ES-I3 (cell line): ENCODE data around the gene CDC45.

ENCODE experiments used
- H3K36me3 ChIP-seq: 2 replicates; pipeline ENCODE4 v1.6.1; 2013; ENCODE audit warnings: mild to moderate bottlenecking, low read length, control low read depth, moderate library complexity; ENCODE audit not compliant: insufficient read depth
- H3K4me1 ChIP-seq: 2 replicates; pipeline ENCODE4 v1.6.1; 2013; ENCODE audit warnings: mild to moderate bottlenecking, control low read depth, low read length; ENCODE audit not compliant: insufficient read depth
- H3K9ac ChIP-seq: 2 replicates; pipeline ENCODE4 v1.6.1; 2013; ENCODE audit warnings: low read depth, mild to moderate bottlenecking, low read length, moderate library complexity
- H3K9me3 ChIP-seq: 2 replicates; pipeline ENCODE4 v1.6.1; 2013; ENCODE audit warnings: mild to moderate bottlenecking, low read length, moderate library complexity; ENCODE audit not compliant: control insufficient read depth, insufficient read depth

CDC45 gene

DNA sequence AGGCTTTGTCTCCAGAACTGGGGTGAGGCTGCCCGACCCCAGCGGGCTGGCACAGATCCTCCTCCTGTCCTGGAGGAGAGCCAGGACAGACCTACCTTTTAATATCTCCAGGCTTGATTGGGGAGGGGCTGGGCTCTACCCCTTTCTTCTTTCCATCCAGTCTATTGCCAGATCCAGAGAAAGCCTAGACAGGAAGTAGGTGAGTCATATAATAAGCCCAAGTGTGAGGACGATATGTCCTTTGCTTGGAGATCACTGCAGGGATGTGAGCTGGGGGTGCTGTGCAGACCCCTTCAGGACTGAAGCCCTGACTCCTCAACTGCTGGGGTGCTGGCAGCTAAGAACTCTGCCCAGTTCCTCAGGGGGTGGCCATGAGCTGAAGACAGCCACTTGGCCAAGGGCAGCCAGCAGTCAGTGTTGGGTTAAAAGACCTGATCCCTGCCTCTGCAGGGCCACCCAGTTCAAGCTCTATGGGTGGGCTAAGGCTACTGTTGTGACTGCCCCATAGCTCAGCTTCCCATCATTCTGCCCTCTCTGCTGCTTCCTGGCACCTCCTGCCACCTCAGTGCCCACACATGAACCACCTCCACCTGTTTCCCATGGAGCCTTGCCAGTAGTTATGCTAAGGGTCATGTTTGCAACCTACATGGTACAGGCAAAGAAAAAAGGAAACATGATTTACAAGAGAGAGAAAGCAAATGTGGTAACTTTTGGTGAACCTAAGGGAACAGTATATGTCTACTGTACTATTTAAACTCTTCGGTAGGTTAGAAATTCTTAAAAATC is 23.9 kb upstream of the CDC45 start:
- Histone ChIP-seq H3K9ac (no peak overlapping the region), H3K9me3 (no peaks in the 10 kb centered on the region), H3K4me1 (no peaks in the 10 kb centered on the region), H3K36me3 (peaks cover 35% of the 10 kb centered on the region)

DNA sequence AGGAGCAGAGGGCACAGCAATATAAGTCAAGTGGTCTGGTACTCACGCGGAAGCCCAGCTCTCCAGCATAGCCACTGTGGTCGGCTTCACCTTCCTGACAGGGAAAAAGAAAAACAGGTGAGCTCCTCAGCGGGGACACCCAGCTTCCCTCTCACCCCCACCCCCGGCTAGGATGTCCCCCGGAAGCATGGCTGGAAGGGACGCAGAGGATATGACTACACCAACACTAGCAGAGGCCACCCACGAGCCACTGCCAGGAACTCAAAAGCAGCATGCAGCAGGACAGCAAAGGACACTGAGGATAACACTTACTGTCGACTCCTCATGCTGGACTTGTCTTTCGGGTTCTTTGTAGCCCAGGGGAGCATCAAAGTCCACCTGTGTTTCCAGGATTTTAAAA is 23.2 kb upstream of the CDC45 start:
- no peak overlapping the region for H3K9ac ChIP-seq
- peaks cover 32% of the 10 kb centered on the region for H3K36me3 ChIP-seq
- no peaks in the 10 kb centered on the region for H3K9me3 ChIP-seq
- no peaks in the 10 kb centered on the region for H3K4me1 ChIP-seq

DNA sequence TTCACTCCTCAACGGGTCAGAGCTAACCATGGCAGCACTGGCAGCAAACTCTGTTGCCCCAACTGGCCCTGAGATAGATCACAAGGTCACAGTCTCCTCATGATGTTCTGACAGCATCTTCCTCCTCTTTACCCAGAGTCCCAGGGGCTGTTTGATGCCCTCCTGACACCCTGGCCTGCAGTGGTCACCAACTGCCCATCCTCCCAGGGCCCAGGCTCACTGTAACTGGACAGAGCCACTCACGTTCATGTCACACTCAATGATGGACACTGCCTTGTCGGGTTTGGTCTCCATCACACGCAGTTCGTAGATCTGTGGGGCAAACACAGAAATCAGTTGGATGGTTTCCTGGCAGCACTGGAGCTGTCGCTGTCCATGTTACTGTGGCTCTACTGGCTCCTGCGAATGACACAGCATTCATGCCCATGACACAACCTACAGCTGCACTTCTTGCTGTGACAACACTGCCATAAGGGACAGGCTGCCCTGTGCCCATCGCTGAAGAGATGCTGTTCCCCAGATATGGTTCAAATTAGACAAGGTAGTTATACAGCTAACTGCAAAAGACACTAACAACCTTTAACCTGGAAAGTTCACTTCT is 21.8 kb upstream of the CDC45 start:
- no peaks in the 10 kb centered on the region for H3K4me1 ChIP-seq
- peaks cover 19% of the 10 kb centered on the region for H3K36me3 ChIP-seq
- no peak overlapping the region for H3K9ac ChIP-seq
- no peaks in the 10 kb centered on the region for H3K9me3 ChIP-seq

DNA sequence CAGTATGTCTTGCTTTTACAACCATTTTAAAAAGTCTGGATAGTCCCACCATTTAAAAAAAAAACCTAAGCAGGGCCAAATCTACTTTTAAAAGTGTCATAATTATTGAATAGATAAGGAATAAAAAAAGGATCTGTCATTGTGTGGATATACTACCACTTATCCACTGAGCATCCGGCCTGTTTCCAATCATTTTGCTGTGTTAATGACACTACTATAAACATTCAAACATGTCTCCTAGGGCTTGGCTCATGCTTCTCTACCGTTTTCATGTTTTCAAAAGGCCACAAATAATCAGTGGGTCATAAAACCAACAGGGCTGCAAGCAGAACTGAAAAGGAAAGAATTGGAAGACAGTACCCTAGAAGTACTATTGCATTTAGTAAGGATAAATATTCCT is 19.7 kb upstream of the CDC45 start:
- Histone ChIP-seq H3K4me1 (no peaks in the 10 kb centered on the region), H3K9ac (no peak overlapping the region), H3K9me3 (no peaks in the 10 kb centered on the region), H3K36me3 (peaks cover 11% of the 10 kb centered on the region)

DNA sequence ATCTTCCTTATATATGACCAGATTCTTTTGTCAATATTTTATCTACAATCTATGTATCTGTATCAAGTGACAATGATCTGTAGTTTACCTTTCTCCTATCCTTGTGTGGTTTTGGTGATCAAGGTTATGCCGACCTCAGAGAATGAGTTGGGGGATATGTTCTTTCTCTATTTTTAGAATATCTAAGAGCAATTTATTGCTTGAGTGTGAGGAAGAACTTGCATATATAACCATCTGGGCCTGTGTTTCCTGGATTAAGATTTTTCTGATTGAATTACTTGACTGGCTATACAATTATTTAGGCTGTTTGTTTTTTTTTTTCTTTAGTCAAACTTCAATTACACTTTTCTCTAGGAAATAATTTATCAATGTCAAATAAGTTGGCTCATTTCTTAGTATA is 18.2 kb upstream of the CDC45 start:
- Histone ChIP-seq H3K4me1 (no peaks in the 10 kb centered on the region), H3K36me3 (peaks cover 17% of the 10 kb centered on the region), H3K9ac (no peak overlapping the region), H3K9me3 (no peaks in the 10 kb centered on the region)

DNA sequence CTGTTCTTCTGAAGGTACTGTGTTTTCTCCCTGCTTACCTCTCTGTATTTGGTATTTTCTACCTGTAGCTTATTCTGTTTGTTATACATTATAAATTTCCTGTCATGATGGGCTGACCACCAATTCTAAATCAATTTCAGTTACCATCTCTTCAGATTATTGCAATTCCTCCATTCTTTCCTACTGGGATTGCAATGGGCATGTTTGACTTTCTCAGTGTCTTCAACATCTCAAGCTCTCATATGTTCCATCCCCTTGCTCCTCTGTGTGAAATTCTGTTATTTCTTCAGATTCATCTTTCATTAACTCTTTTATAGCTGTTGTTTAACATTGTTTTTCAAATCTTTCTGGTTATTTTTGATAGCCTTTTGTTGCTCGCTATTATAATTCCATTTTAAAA is 16.7 kb upstream of the CDC45 start:
- peaks cover 18% of the 10 kb centered on the region for H3K36me3 ChIP-seq
- no peak overlapping the region for H3K9ac ChIP-seq
- no peaks in the 10 kb centered on the region for H3K4me1 ChIP-seq
- H3K9me3 ChIP-seq: no peaks in the 10 kb centered on the region

DNA sequence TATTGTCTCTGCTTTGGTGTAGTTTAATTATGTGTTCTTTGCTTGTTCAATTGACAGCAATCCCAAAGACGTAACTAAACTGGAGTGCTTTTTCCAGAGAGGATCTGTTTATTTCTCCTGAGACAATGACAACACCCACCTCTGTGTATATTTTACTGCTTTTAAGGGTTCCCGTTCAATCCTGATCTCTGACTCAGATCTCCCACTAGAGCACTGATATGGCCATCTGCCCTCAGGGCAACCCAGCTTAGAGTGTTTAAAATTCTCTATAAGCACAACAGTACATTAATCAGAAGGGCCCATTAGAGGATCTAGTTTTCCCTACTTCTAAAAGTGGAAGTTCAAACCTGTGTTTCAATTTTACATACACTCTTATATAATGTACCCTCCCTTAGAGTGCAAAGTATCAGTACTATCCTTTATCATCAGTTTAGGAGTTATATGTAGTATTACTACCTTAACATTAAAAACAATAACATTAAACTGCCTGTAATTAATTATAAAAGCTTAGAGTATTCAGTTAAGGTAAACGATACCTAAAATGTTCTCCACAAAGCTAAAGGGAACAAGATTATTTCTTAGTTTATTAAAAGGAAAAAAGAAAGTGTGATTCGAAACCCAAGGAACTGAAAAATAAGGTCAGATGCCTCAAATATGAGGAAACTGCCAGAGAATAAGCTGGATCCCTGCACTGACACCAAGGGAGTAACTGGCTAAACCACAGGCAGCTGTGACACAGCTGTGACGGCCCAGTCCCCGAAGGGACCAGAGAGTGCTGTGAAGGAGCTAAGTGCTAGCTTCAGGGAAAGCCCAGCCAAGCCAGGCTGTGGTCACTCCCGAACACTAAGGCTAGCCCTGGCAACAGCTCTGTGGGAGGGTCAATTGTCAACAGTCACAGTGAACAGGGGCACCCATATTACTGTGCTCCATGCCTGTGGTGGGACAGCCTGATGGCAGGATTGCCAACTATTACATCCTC is 15.9 kb upstream of the CDC45 start:
- Histone ChIP-seq H3K9me3 (no peaks in the 10 kb centered on the region), H3K9ac (no peak overlapping the region), H3K36me3 (peaks cover 23% of the 10 kb centered on the region), H3K4me1 (no peaks in the 10 kb centered on the region)

DNA sequence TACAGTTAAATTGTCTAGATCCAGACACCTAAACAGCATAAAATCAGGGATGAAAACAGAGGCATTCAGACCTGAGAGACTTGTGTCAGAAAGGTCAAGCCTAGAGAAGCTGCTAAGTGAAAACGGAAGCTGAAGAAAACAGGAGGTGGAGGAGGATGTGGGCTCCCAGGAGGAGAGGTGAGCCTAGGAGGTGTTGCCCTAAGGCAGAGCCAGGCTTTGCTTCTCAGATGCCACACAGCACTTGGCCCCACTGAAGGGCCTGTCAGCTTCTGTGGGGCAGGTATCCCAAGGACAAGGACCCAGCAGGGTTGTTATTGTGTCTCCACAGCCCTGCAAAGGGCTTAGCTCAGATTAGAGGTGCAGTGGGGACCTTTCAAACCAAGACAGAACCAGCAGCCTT is 15.2 kb upstream of the CDC45 start:
- H3K4me1 ChIP-seq: no peaks in the 10 kb centered on the region
- H3K9ac ChIP-seq: no peak overlapping the region
- no peaks in the 10 kb centered on the region for H3K9me3 ChIP-seq
- H3K36me3 ChIP-seq: peaks cover 23% of the 10 kb centered on the region

DNA sequence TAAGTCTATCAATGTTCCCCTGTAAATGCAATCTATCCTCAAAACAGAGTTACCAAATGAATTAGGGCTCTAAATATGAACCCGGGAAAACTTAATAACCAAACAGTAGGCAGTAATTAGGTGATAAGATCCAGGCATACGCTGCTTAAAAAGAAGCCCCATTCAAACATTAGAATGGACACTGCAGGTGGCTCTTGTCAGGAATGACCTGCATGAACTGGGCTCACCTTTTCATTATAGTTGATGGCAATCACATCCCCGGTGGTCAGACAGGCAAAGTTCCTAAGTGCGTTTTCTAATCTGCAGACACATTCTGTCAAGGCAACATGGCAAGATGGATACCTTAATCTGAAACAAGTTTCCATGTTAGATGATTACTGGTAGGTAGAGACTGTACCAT is 14.7 kb upstream of the CDC45 start:
- Histone ChIP-seq H3K9ac (no peak overlapping the region), H3K36me3 (peaks cover 26% of the 10 kb centered on the region), H3K4me1 (no peaks in the 10 kb centered on the region), H3K9me3 (no peaks in the 10 kb centered on the region)

DNA sequence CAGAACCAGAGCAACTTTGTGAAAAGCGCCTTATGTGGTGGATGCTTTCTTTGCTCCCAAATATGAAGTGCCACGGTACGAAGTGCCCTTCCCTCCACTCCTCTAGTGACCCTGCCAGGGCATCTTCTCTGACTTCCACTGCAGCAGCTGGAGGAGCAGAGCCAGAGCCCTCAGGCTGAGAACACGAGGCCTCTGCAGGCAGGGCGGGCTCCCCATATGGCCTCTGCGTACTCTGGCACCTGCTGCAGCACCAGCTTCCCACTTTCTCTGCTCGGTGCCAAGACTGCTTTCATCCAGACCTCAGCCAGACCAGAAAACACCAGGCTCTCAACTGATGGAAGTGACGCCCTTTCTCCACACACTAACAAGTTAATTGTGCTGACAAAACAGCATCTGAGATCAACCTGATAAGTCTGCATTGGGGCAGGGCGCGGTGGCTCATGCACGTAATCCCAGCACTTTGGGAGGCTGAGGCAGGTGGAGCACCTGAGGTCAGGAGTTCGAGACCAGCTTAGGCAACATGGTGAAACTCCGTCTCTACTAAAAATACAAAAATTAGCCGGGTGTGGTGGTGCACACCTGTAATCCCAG is 13.5 kb upstream of the CDC45 start:
- Histone ChIP-seq H3K36me3 (peaks cover 30% of the 10 kb centered on the region), H3K4me1 (no peaks in the 10 kb centered on the region), H3K9ac (no peak overlapping the region), H3K9me3 (no peaks in the 10 kb centered on the region)

DNA sequence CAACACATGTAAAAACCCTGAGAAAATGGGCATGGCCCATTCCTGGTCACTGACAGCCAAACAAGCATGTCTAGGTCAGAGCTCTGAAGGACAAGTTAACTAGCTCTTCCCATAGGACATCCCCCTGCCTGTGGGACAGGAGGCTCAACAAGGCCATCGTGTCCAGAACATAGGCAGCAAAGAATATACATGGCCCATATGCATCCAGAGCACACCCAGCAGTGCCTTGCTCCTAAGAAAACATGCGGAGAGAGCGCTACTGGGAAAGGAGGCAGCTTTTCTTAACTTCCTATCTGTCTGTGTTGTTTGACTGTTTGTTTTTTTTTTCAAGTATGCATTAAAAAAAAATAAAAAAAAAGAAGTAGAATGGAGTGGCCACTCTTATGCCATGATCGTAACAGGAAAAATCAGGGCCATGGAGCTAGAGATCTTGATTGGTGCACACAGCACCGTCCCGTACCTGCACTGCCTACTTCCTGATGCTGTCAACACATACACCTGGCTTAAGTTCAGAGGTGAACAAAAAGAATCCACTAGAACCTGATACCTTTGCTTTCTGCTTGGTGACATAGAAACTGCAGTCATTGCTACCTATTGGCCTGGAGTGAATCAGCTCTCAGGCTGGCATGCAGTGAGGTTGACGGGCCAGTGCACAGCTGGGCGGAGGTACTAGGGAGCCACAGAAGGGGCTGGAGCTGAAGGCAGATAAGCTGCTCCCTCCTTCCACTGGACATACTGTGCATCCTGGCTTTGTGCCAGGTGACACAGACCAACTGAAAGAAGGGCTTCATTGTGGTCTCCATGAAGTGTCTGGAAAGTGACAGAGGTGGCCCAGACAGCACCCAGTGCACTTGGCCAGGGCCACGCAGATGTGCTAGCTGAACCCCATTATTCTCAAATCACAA is 12.6 kb upstream of the CDC45 start:
- H3K4me1 ChIP-seq: no peaks in the 10 kb centered on the region
- H3K36me3 ChIP-seq: peaks cover 35% of the 10 kb centered on the region
- no peak overlapping the region for H3K9ac ChIP-seq
- H3K9me3 ChIP-seq: no peaks in the 10 kb centered on the region

DNA sequence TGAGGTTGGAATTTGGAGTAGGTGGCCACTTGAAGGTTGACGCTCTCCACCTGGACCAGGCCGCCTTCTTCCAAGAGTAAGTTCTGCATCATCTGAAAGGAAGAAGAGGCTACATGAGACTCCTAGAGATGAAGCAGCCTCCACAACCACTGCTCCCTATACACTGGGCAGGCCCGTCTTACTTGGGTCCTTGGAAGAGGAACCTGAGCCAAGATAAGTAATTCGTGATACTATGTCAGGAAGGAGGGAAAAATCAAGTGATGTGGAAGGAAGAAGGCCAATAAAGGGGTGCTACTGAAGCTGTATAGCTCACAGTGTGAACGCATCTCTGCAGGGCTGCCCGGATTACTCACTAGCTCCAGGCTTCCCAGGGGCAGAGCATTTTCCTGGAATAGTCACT is 11.8 kb upstream of the CDC45 start:
- Histone ChIP-seq H3K9ac (no peak overlapping the region), H3K4me1 (no peaks in the 10 kb centered on the region), H3K36me3 (peaks cover 39% of the 10 kb centered on the region), H3K9me3 (no peaks in the 10 kb centered on the region)

DNA sequence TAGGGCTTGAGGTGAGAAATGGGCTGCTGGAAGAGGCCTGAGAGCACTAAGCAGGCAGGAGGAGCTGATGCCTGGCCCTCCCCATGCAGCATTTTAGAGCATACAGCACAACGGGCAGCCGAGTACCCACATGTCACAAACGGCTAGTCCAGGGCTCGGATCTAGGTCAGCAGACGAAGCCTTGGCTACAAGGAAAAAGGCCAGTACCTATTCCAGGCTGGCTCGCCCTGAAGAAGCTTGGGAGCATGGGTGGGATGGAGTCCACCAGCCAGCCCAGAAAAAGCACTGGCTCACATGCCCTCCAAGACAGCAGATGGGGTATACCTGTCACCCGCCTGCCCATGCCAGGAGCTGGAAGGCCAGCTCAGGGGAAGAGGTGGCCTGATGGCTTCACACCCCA is 10.3 kb upstream of the CDC45 start:
- H3K9me3 ChIP-seq: no peaks in the 10 kb centered on the region
- no peaks in the 10 kb centered on the region for H3K4me1 ChIP-seq
- no peak overlapping the region for H3K9ac ChIP-seq
- H3K36me3 ChIP-seq: peaks cover 37% of the 10 kb centered on the region
